Measurements from ENCODE around the gene HSD17B3.
"Not testable (repeated sequence)": the region's sequence is repeated elsewhere in the genome, so short reads cannot be mapped to it uniquely, and the experiment has no call there.

The HSD17B3 gene

GRCh38 chr9:96309850-96310249, 7.9 kb upstream of the HSD17B3 start:
- in situ Hi-C loops (cut with MboI; ENCODE audit: low sequenced_read_pairs): no loop called here

- in situ Hi-C loops (cut with MboI; ENCODE audit: low sequenced_read_pairs): not testable (repeated sequence)
Observed at GRCh38 chr9:96306958-96307357, 5.0 kb upstream of the HSD17B3 start.

GRCh38 chr9:96305171-96305570, 3.2 kb upstream of the HSD17B3 start:
- in situ Hi-C loops (cut with MboI; ENCODE audit: low sequenced_read_pairs): no loop called here

- in situ Hi-C loops (cut with MboI; ENCODE audit: low sequenced_read_pairs): no loop called here
Observed at GRCh38 chr9:96304230-96304629, 2.3 kb upstream of the HSD17B3 start.

GRCh38 chr9:96299823-96300222, 2.2 kb downstream of the HSD17B3 start:
- in situ Hi-C loops (cut with MboI; ENCODE audit: low sequenced_read_pairs): no loop called here

- in situ Hi-C loops (cut with MboI; ENCODE audit: low sequenced_read_pairs): no loop called here
Observed at GRCh38 chr9:96294159-96294545, 7.8 kb downstream of the HSD17B3 start.

GRCh38 chr9:96293498-96294158, 8.3 kb downstream of the HSD17B3 start:
- in situ Hi-C loops (cut with MboI; ENCODE audit: low sequenced_read_pairs): no loop called here

- in situ Hi-C loops (cut with MboI; ENCODE audit: low sequenced_read_pairs): no loop called here
Observed at GRCh38 chr9:96289392-96289791, 12.6 kb downstream of the HSD17B3 start.

- in situ Hi-C loops (cut with MboI; ENCODE audit: low sequenced_read_pairs): no loop called here
Observed at GRCh38 chr9:96281641-96282040, 20.3 kb downstream of the HSD17B3 start.

- in situ Hi-C loops (cut with MboI; ENCODE audit: low sequenced_read_pairs): no loop called here
Observed at GRCh38 chr9:96279932-96280331, 22.0 kb downstream of the HSD17B3 start.

- in situ Hi-C loops (cut with MboI; ENCODE audit: low sequenced_read_pairs): no loop called here
Observed at GRCh38 chr9:96274939-96275338, 27.0 kb downstream of the HSD17B3 start.

GRCh38 chr9:96270236-96270744, 31.7 kb downstream of the HSD17B3 start:
- in situ Hi-C loops (cut with MboI; ENCODE audit: low sequenced_read_pairs): no loop called here

- in situ Hi-C loops (cut with MboI; ENCODE audit: low sequenced_read_pairs): no loop called here
Observed at GRCh38 chr9:96258967-96259366, 43.0 kb downstream of the HSD17B3 start.

- in situ Hi-C loops (cut with MboI; ENCODE audit: low sequenced_read_pairs): no loop called here
Observed at GRCh38 chr9:96256800-96257199, 45.2 kb downstream of the HSD17B3 start.

- in situ Hi-C loops (cut with MboI; ENCODE audit: low sequenced_read_pairs): no loop called here
Observed at GRCh38 chr9:96255698-96256097, 46.3 kb downstream of the HSD17B3 start.

- in situ Hi-C loops (cut with MboI; ENCODE audit: low sequenced_read_pairs): no loop called here
Observed at GRCh38 chr9:96253059-96253696, 48.8 kb downstream of the HSD17B3 start.

GRCh38 chr9:96251451-96251850, 50.5 kb downstream of the HSD17B3 start:
- in situ Hi-C loops (cut with MboI; ENCODE audit: low sequenced_read_pairs): no loop called here

- in situ Hi-C loops (cut with MboI; ENCODE audit: low sequenced_read_pairs): no loop called here
Observed at GRCh38 chr9:96249746-96250145, 52.2 kb downstream of the HSD17B3 start.

GRCh38 chr9:96246267-96246671, 55.7 kb downstream of the HSD17B3 start:
- in situ Hi-C loops (cut with MboI; ENCODE audit: low sequenced_read_pairs): no loop called here

GRCh38 chr9:96245399-96245798, 56.6 kb downstream of the HSD17B3 start:
- in situ Hi-C loops (cut with MboI; ENCODE audit: low sequenced_read_pairs): no loop called here

GRCh38 chr9:96243778-96244177, 58.2 kb downstream of the HSD17B3 start:
- in situ Hi-C loops (cut with MboI; ENCODE audit: low sequenced_read_pairs): no loop called here

- in situ Hi-C loops (cut with MboI; ENCODE audit: low sequenced_read_pairs): no loop called here
Observed at GRCh38 chr9:96242811-96243210, 59.2 kb downstream of the HSD17B3 start.

- in situ Hi-C loops (cut with MboI; ENCODE audit: low sequenced_read_pairs): no loop called here
Observed at GRCh38 chr9:96241391-96241809, 60.6 kb downstream of the HSD17B3 start.

All from hTERT RPE-1 (cell line).